Kidney tubule cell (primary cell): ENCODE results near the gene PIP5K1C.
"Not testable (repeated sequence)": the region's sequence is repeated elsewhere in the genome, so short reads cannot be mapped to it uniquely, and the experiment has no call there.

Experiments used
- DNase-seq: peaks from one replicate; pipeline ENCODE4 v3.0.0-alpha.2; 2018; ENCODE audit warnings: low spot score

The PIP5K1C gene

GRCh38 chr19:3586707-3587346 is 113.4 kb downstream of the PIP5K1C start:
- no peak for DNase-seq

- DNase-seq, result no peak
Observed at GRCh38 chr19:3586127-3586626, 114.1 kb downstream of the PIP5K1C start.

- DNase-seq, result no peak
Observed at GRCh38 chr19:3585301-3586126, 114.8 kb downstream of the PIP5K1C start, which contains the start of gene GIPC3. GIPC3 (plus strand) TSS chr19:3585478; CDS start chr19:3585598, 120 bp downstream.

GRCh38 chr19:3584036-3584802 is 116.0 kb downstream of the PIP5K1C start:
- DNase-seq, result not testable (repeated sequence)

- not testable (repeated sequence) for DNase-seq
Observed at GRCh38 chr19:3581792-3582191, 118.5 kb downstream of the PIP5K1C start.
